GM18499 (cell line): ENCODE measurements around the gene MAST2.

Experiments
- ATAC-seq: cut with Tn5 transposase; IDR thresholded peaks from one replicate; pipeline ENCODE4 v1.9.1; 2021; ENCODE audit warnings: moderate number of reproducible peaks; ENCODE audit not compliant: insufficient read depth, unreplicated experiment

Gene MAST2

DNA sequence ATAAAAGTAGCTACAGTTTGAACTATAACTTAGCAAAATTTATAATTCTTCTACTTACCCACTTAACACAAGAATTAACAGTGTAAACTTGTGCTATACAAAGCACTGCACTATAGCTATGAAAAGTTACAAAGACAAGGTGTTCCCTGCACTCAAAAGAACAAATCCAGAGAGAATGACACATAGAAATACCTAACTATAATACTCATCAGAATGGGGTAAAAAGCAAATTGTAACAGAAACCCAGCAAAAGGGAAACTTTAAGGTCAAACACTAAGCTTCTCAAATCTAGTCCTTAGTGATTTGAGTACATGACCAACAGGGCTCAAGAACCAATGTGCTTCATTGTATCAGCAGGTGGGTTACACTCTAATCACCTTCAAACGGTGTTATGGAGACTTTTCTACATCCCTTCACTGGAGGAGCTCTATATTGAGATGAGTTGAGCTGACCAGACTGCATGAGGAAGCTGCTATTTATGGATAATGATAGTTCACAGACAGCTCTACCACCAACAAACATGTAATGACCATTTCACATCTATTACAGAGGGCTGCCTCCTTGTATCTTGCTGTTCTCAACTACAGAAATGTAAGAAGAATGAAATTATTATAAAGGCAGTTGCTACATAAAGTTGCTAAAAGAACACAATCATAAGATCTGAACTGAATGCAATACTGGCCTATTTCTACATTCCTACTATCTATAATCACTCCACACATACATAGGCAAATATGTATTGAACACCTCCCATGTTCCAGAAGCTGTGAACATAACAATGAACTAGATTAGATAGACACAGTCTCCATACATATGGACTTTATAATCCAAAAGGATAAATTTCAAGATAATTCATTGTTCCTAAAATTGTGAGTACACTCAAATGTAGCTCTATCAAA is 281.4 kb downstream of the MAST2 start:
- ATAC-seq = no peak
